SH-SY5Y (cell line): ENCODE results near the gene CFB.

Source experiments
- GATA2 ChIP-seq: IDR thresholded peaks from 2 replicates; pipeline ENCODE4 v1.6.1; 2011; ENCODE audit warnings: mild to moderate bottlenecking, low read depth, low read length
- GATA3 ChIP-seq: IDR thresholded peaks from 2 replicates; pipeline ENCODE4 v1.6.1; 2011; ENCODE audit warnings: low read depth, mild to moderate bottlenecking, low read length, moderate library complexity

DNA sequence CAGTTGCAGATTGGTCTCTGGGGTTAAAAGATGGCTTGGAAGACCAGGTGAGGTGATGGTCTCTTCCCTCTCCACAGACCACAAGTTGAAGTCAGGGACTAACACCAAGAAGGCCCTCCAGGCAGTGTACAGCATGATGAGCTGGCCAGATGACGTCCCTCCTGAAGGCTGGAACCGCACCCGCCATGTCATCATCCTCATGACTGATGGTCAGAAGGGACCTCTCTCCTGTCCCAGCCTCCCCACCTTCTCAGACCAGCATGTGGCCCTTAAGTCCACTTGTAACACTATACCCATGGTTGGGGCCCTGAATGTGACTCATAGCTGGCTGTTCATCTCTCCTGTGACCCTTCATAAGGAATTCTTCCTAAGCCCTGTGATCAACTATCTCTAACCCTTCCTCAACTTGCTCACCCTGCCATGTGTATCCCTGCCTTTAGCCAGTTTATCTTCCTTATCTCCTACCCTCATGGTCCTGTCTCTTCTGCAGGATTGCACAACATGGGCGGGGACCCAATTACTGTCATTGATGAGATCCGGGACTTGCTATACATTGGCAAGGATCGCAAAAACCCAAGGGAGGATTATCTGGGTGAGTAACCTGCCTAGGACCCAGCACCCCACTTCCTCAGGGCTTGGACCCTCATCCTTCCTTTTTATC is 3.0 kb downstream of the CFB start:
- TF ChIP-seq GATA2 (no peak), GATA3 (no peak)
